GM23338 (cell line): ENCODE measurements around the gene PNPLA7. TPM values are rescaled to one million over a fixed set of nuclear protein-coding genes. Genes with fewer than 3 reads are reported as not detected.

Experiments used
- ATAC-seq: fragments of 200-7000 bp; cut with Tn5 transposase; 3 replicates; pipeline ENCODE4 v1.9.1; 2020
- DNase-seq: peaks from one replicate; pipeline ENCODE4 v3.0.0-alpha.2; 2015; ENCODE audit warnings: low spot score
- H2AFZ ChIP-seq: fragments of 200-600 bp; sonication (generic); 2 replicates; pipeline ENCODE4 v1.8.0; 2016; ENCODE audit warnings: antibody characterized with exemption, mild to moderate bottlenecking, moderate library complexity
- H3F3A ChIP-seq: fragments of 200-600 bp; sonication (generic); replicated peaks from 2 replicates; pipeline ENCODE4 v1.8.0; 2017; ENCODE audit warnings: antibody characterized with exemption, mixed run types, low read depth
- H3K27ac ChIP-seq: fragments of 200-600 bp; sonication (generic); 2 replicates; pipeline ENCODE4 v1.6.1; 2016; ENCODE audit warnings: low read depth
- H3K27me3 ChIP-seq: fragments of 200-600 bp; sonication (generic); 2 replicates; pipeline ENCODE4 v1.8.0; 2016; ENCODE audit warnings: mild to moderate bottlenecking, mixed run types, moderate library complexity; ENCODE audit not compliant: insufficient read depth
- H3K36me3 ChIP-seq: fragments of 200-600 bp; sonication (generic); 2 replicates; pipeline ENCODE4 v1.8.0; 2016; ENCODE audit warnings: mild to moderate bottlenecking; ENCODE audit not compliant: insufficient read depth
- H3K4me1 ChIP-seq: fragments of 200-600 bp; sonication (generic); 2 replicates; pipeline ENCODE4 v1.8.0; 2016; ENCODE audit warnings: mild to moderate bottlenecking, moderate library complexity; ENCODE audit not compliant: insufficient read depth
- H3K4me2 ChIP-seq: fragments of 200-600 bp; sonication (generic); 2 replicates; pipeline ENCODE4 v1.7.1; 2017; ENCODE audit warnings: mixed run types
- H3K4me3 ChIP-seq: fragments of 200-600 bp; sonication (generic); 2 replicates; pipeline ENCODE4 v1.6.1; 2016; ENCODE audit warnings: mixed run types
- H3K79me2 ChIP-seq: fragments of 200-600 bp; sonication (generic); replicated peaks from 2 replicates; pipeline ENCODE4 v1.8.0; 2017; ENCODE audit warnings: mild to moderate bottlenecking; ENCODE audit not compliant: insufficient read depth
- H3K9me2 ChIP-seq: fragments of 200-600 bp; sonication (generic); 2 replicates; pipeline ENCODE4 v1.8.0; 2017; ENCODE audit not compliant: insufficient read depth
- H4K20me1 ChIP-seq: fragments of 200-600 bp; sonication (generic); replicated peaks from 2 replicates; pipeline ENCODE4 v1.8.0; 2017; ENCODE audit warnings: mild to moderate bottlenecking; ENCODE audit not compliant: insufficient read depth
- H3K27ac Mint-ChIP-seq: 2 replicates; pipeline ENCODE4 v1.8.0; 2020; ENCODE audit warnings: inconsistent platforms, mild to moderate bottlenecking, moderate library complexity, mixed read lengths
- H3K27me3 Mint-ChIP-seq: 3 replicates; pipeline ENCODE4 v1.8.0; 2022; ENCODE audit warnings: low read depth, mild to moderate bottlenecking, moderate library complexity, mixed read lengths, inconsistent platforms; ENCODE audit not compliant: insufficient read depth, poor library complexity
- H3K36me3 Mint-ChIP-seq: 3 replicates; pipeline ENCODE4 v1.8.0; 2021; ENCODE audit warnings: low read depth, mild to moderate bottlenecking, inconsistent platforms, moderate library complexity, mixed read lengths
- H3K4me1 Mint-ChIP-seq: 3 replicates; pipeline ENCODE4 v1.8.0; 2020; ENCODE audit warnings: mild to moderate bottlenecking, inconsistent platforms, mixed read lengths
- H3K4me3 Mint-ChIP-seq: 3 replicates; pipeline ENCODE4 v1.8.0; 2021; ENCODE audit warnings: moderate library complexity, mild to moderate bottlenecking, inconsistent platforms, mixed read lengths
- H3K9me3 Mint-ChIP-seq: 3 replicates; pipeline ENCODE4 v1.8.0; 2020; ENCODE audit warnings: moderate library complexity, mild to moderate bottlenecking, inconsistent platforms, mixed read lengths
- CREB1 ChIP-seq: fragments of 250-450 bp; sonication (Bioruptor Pico); IDR thresholded peaks from 2 replicates; pipeline ENCODE4 v1.5.0; 2020; ENCODE audit warnings: low read depth, mild to moderate bottlenecking, moderate library complexity
- EZH2 ChIP-seq: fragments of 200-600 bp; sonication (generic); IDR thresholded peaks from one replicate; pipeline ENCODE4 v1.8.0; 2017; ENCODE audit warnings: antibody characterized with exemption, mild to moderate bottlenecking, low read depth; ENCODE audit not compliant: unreplicated experiment
- NANOG ChIP-seq: IDR thresholded peaks from 2 replicates; pipeline ENCODE4 v1.6.1; 2016; ENCODE audit warnings: antibody characterized with exemption, borderline replicate concordance
- POLR2AphosphoS5 ChIP-seq: IDR thresholded peaks from 2 replicates; pipeline ENCODE4 v1.6.1; 2016; ENCODE audit warnings: antibody characterized with exemption, low read depth
- STAT1 ChIP-seq: IDR thresholded peaks from one replicate; pipeline ENCODE4 v1.6.1; 2016; ENCODE audit warnings: antibody characterized with exemption; ENCODE audit not compliant: unreplicated experiment
- ZNF114 ChIP-seq: fragments of 250-450 bp; sonication (Bioruptor Pico); IDR thresholded peaks from 2 replicates; pipeline ENCODE4 v1.5.0; 2020; ENCODE audit warnings: mild to moderate bottlenecking, moderate library complexity
- ZNF331 ChIP-seq: fragments of 250-450 bp; sonication (Bioruptor Pico); IDR thresholded peaks from 2 replicates; pipeline ENCODE4 v1.5.0; 2020; ENCODE audit warnings: low read depth, mild to moderate bottlenecking, moderate library complexity
- polyA plus RNA-seq: library from polyadenylated mRNA; unstranded; fragments of >200 nt; fragmentation: Nextera tagmentation; extraction: Ambion mirVana; gene quantifications from 2 replicates; pipeline ENCODE4 v1.2.1, GENCODE V29; 2016
- total RNA-seq: library from RNA; depleted of rRNA; stranded (reverse); fragments of >200 nt; shearing (Covaris generic); gene quantifications from 2 replicates; pipeline ENCODE4 v1.2.3, GENCODE V29; 2014
- TF ChIP-seq, protein P1 (sequence below): fragments of 250-450 bp; sonication (Bioruptor Pico); IDR thresholded peaks from 2 replicates; pipeline ENCODE4 v1.5.0; 2020; ENCODE audit warnings: mild to moderate bottlenecking, moderate library complexity

PNPLA7 gene
- total and polyA plus RNA-seq, 2 experiments from 2014 or later = 0.45 to 0.80 TPM

GRCh38 chr9:137482094-137482781 lies 68.0 kb downstream of the PNPLA7 start (continued):
- no peak for TF ChIP-seq ZNF331
- TF ChIP-seq, protein P1, sequence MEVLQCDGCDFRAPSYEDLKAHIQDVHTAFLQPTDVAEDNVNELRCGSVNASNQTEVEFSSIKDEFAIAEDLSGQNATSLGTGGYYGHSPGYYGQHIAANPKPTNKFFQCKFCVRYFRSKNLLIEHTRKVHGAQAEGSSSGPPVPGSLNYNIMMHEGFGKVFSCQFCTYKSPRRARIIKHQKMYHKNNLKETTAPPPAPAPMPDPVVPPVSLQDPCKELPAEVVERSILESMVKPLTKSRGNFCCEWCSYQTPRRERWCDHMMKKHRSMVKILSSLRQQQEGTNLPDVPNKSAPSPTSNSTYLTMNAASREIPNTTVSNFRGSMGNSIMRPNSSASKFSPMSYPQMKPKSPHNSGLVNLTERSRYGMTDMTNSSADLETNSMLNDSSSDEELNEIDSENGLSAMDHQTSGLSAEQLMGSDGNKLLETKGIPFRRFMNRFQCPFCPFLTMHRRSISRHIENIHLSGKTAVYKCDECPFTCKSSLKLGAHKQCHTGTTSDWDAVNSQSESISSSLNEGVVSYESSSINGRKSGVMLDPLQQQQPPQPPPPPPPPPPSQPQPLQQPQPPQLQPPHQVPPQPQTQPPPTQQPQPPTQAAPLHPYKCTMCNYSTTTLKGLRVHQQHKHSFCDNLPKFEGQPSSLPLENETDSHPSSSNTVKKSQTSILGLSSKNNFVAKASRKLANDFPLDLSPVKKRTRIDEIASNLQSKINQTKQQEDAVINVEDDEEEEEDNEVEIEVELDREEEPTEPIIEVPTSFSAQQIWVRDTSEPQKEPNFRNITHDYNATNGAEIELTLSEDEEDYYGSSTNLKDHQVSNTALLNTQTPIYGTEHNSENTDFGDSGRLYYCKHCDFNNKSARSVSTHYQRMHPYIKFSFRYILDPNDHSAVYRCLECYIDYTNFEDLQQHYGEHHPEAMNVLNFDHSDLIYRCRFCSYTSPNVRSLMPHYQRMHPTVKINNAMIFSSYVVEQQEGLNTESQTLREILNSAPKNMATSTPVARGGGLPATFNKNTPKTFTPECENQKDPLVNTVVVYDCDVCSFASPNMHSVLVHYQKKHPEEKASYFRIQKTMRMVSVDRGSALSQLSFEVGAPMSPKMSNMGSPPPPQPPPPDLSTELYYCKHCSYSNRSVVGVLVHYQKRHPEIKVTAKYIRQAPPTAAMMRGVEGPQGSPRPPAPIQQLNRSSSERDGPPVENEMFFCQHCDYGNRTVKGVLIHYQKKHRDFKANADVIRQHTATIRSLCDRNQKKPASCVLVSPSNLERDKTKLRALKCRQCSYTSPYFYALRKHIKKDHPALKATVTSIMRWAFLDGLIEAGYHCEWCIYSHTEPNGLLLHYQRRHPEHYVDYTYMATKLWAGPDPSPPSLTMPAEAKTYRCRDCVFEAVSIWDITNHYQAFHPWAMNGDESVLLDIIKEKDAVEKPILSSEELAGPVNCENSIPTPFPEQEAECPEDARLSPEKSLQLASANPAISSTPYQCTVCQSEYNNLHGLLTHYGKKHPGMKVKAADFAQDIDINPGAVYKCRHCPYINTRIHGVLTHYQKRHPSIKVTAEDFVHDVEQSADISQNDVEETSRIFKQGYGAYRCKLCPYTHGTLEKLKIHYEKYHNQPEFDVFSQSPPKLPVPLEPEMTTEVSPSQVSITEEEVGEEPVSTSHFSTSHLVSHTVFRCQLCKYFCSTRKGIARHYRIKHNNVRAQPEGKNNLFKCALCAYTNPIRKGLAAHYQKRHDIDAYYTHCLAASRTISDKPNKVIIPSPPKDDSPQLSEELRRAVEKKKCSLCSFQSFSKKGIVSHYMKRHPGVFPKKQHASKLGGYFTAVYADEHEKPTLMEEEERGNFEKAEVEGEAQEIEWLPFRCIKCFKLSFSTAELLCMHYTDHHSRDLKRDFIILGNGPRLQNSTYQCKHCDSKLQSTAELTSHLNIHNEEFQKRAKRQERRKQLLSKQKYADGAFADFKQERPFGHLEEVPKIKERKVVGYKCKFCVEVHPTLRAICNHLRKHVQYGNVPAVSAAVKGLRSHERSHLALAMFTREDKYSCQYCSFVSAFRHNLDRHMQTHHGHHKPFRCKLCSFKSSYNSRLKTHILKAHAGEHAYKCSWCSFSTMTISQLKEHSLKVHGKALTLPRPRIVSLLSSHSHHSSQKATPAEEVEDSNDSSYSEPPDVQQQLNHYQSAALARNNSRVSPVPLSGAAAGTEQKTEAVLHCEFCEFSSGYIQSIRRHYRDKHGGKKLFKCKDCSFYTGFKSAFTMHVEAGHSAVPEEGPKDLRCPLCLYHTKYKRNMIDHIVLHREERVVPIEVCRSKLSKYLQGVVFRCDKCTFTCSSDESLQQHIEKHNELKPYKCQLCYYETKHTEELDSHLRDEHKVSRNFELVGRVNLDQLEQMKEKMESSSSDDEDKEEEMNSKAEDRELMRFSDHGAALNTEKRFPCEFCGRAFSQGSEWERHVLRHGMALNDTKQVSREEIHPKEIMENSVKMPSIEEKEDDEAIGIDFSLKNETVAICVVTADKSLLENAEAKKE (CRISPR knock-in tag) = no peak
- TF ChIP-seq CREB1 (CRISPR knock-in tag) = no peak
- no peak for TF ChIP-seq ZNF114
- no peak for TF ChIP-seq POLR2AphosphoS5
- no peak for TF ChIP-seq EZH2

- no peak for ATAC-seq
- no peak overlapping the region for H3K4me2 ChIP-seq
- H3K36me3 Mint-ChIP-seq = no peaks in the 10 kb centered on the region
- no peaks in the 10 kb centered on the region for H3F3A ChIP-seq
- H3K27me3 Mint-ChIP-seq = peaks cover 2% of the 10 kb centered on the region
- H3K4me3 Mint-ChIP-seq = no peak overlapping the region
- no peak overlapping the region for H3K4me3 ChIP-seq
- no peak overlapping the region for H3K27ac ChIP-seq
- H3K27ac Mint-ChIP-seq = no peak overlapping the region
- H3K4me1 Mint-ChIP-seq = peaks cover 5% of the 10 kb centered on the region; the same call in 2 of the 3 replicates
- no peak overlapping the region for H2AFZ ChIP-seq
- no peaks in the 10 kb centered on the region for H3K9me2 ChIP-seq
- no peak for DNase-seq
- H3K79me2 ChIP-seq = no peaks in the 10 kb centered on the region
- H3K4me1 ChIP-seq = no peaks in the 10 kb centered on the region
- H3K27me3 ChIP-seq = no peaks in the 10 kb centered on the region
- H4K20me1 ChIP-seq = no peaks in the 10 kb centered on the region
- H3K9me3 Mint-ChIP-seq = no peaks in the 10 kb centered on the region; the same call in 2 of the 3 replicates
- no peaks in the 10 kb centered on the region for H3K36me3 ChIP-seq
- TF ChIP-seq STAT1 = no peak
- no peak for TF ChIP-seq NANOG
- no peak for TF ChIP-seq EZH2
These were observed 69.2 kb downstream of the PNPLA7 start for GRCh38 chr9:137480686-137481683.
